GM23338 (cell line): ENCODE data around the gene PCTP. TPM values are rescaled to one million over a fixed set of nuclear protein-coding genes. Genes with fewer than 3 reads are reported as not detected.

Source experiments
- ATAC-seq: fragments of 200-7000 bp; cut with Tn5 transposase; 3 replicates; pipeline ENCODE4 v1.9.1; 2020
- DNase-seq: peaks from one replicate; pipeline ENCODE4 v3.0.0-alpha.2; 2015; ENCODE audit warnings: low spot score
- H2AFZ ChIP-seq: fragments of 200-600 bp; sonication (generic); 2 replicates; pipeline ENCODE4 v1.8.0; 2016; ENCODE audit warnings: antibody characterized with exemption, mild to moderate bottlenecking, moderate library complexity
- H3F3A ChIP-seq: fragments of 200-600 bp; sonication (generic); replicated peaks from 2 replicates; pipeline ENCODE4 v1.8.0; 2017; ENCODE audit warnings: antibody characterized with exemption, mixed run types, low read depth
- H3K27ac ChIP-seq: fragments of 200-600 bp; sonication (generic); 2 replicates; pipeline ENCODE4 v1.6.1; 2016; ENCODE audit warnings: low read depth
- H3K27me3 ChIP-seq: fragments of 200-600 bp; sonication (generic); 2 replicates; pipeline ENCODE4 v1.8.0; 2016; ENCODE audit warnings: mild to moderate bottlenecking, mixed run types, moderate library complexity; ENCODE audit not compliant: insufficient read depth
- H3K36me3 ChIP-seq: fragments of 200-600 bp; sonication (generic); 2 replicates; pipeline ENCODE4 v1.8.0; 2016; ENCODE audit warnings: mild to moderate bottlenecking; ENCODE audit not compliant: insufficient read depth
- H3K4me1 ChIP-seq: fragments of 200-600 bp; sonication (generic); 2 replicates; pipeline ENCODE4 v1.8.0; 2016; ENCODE audit warnings: mild to moderate bottlenecking, moderate library complexity; ENCODE audit not compliant: insufficient read depth
- H3K4me2 ChIP-seq: fragments of 200-600 bp; sonication (generic); 2 replicates; pipeline ENCODE4 v1.7.1; 2017; ENCODE audit warnings: mixed run types
- H3K4me3 ChIP-seq: fragments of 200-600 bp; sonication (generic); 2 replicates; pipeline ENCODE4 v1.6.1; 2016; ENCODE audit warnings: mixed run types
- H3K79me2 ChIP-seq: fragments of 200-600 bp; sonication (generic); replicated peaks from 2 replicates; pipeline ENCODE4 v1.8.0; 2017; ENCODE audit warnings: mild to moderate bottlenecking; ENCODE audit not compliant: insufficient read depth
- H3K9me2 ChIP-seq: fragments of 200-600 bp; sonication (generic); 2 replicates; pipeline ENCODE4 v1.8.0; 2017; ENCODE audit not compliant: insufficient read depth
- H4K20me1 ChIP-seq: fragments of 200-600 bp; sonication (generic); replicated peaks from 2 replicates; pipeline ENCODE4 v1.8.0; 2017; ENCODE audit warnings: mild to moderate bottlenecking; ENCODE audit not compliant: insufficient read depth
- H3K27ac Mint-ChIP-seq: 2 replicates; pipeline ENCODE4 v1.8.0; 2020; ENCODE audit warnings: inconsistent platforms, mild to moderate bottlenecking, moderate library complexity, mixed read lengths
- H3K27me3 Mint-ChIP-seq: 3 replicates; pipeline ENCODE4 v1.8.0; 2022; ENCODE audit warnings: low read depth, mild to moderate bottlenecking, moderate library complexity, mixed read lengths, inconsistent platforms; ENCODE audit not compliant: insufficient read depth, poor library complexity
- H3K36me3 Mint-ChIP-seq: 3 replicates; pipeline ENCODE4 v1.8.0; 2021; ENCODE audit warnings: low read depth, mild to moderate bottlenecking, inconsistent platforms, moderate library complexity, mixed read lengths
- H3K4me1 Mint-ChIP-seq: 3 replicates; pipeline ENCODE4 v1.8.0; 2020; ENCODE audit warnings: mild to moderate bottlenecking, inconsistent platforms, mixed read lengths
- H3K4me3 Mint-ChIP-seq: 3 replicates; pipeline ENCODE4 v1.8.0; 2021; ENCODE audit warnings: moderate library complexity, mild to moderate bottlenecking, inconsistent platforms, mixed read lengths
- H3K9me3 Mint-ChIP-seq: 3 replicates; pipeline ENCODE4 v1.8.0; 2020; ENCODE audit warnings: moderate library complexity, mild to moderate bottlenecking, inconsistent platforms, mixed read lengths
- CREB1 ChIP-seq: fragments of 250-450 bp; sonication (Bioruptor Pico); IDR thresholded peaks from 2 replicates; pipeline ENCODE4 v1.5.0; 2020; ENCODE audit warnings: low read depth, mild to moderate bottlenecking, moderate library complexity
- CTCF ChIP-seq, 2 experiments: fragments of 200-600 bp in 1 of 2; sonication (generic) in 1 of 2; conservative IDR thresholded peaks; 2 replicates each; pipeline versions ENCODE4 v1.5.1 to v1.6.1; 2016 to 2017; ENCODE audit warnings: antibody characterized with exemption in 2 of 2, low read depth in 2 of 2, mild to moderate bottlenecking in 2 of 2, moderate library complexity in 1 of 2
- EZH2 ChIP-seq: fragments of 200-600 bp; sonication (generic); IDR thresholded peaks from one replicate; pipeline ENCODE4 v1.8.0; 2017; ENCODE audit warnings: antibody characterized with exemption, mild to moderate bottlenecking, low read depth; ENCODE audit not compliant: unreplicated experiment
- EZH2phosphoT487 ChIP-seq: fragments of 200-600 bp; sonication (generic); IDR thresholded peaks from one replicate; pipeline ENCODE4 v1.8.1; 2018; ENCODE audit warnings: antibody characterized with exemption; ENCODE audit not compliant: unreplicated experiment
- JUNB ChIP-seq: IDR thresholded peaks from one replicate; pipeline ENCODE4 v1.6.1; 2016; ENCODE audit warnings: antibody characterized with exemption; ENCODE audit not compliant: unreplicated experiment
- polyA plus RNA-seq: library from polyadenylated mRNA; unstranded; fragments of >200 nt; fragmentation: Nextera tagmentation; extraction: Ambion mirVana; gene quantifications from 2 replicates; pipeline ENCODE4 v1.2.1, GENCODE V29; 2016
- total RNA-seq: library from RNA; depleted of rRNA; stranded (reverse); fragments of >200 nt; shearing (Covaris generic); gene quantifications from 2 replicates; pipeline ENCODE4 v1.2.3, GENCODE V29; 2014; rRNA removed

Gene PCTP
- total and polyA plus RNA-seq, 2 experiments from 2014 or later: 6.4 to 12.3 TPM

- no peaks in the 10 kb centered on the region for H3K27me3 Mint-ChIP-seq
- ATAC-seq: peak; percentile 74
- no peak overlapping the region for H3K27ac Mint-ChIP-seq
- no peak overlapping the region for H3K4me3 Mint-ChIP-seq
- Histone ChIP-seq H3K27me3 (no peaks in the 10 kb centered on the region), H3K79me2 (no peaks in the 10 kb centered on the region), H3K4me2 (no peak overlapping the region), H3F3A (no peaks in the 10 kb centered on the region), H3K4me3 (no peak overlapping the region), H3K27ac (no peak overlapping the region), H4K20me1 (no peaks in the 10 kb centered on the region), H3K36me3 (no peaks in the 10 kb centered on the region), H2AFZ (no peak overlapping the region), H3K9me2 (no peaks in the 10 kb centered on the region), H3K4me1 (no peaks in the 10 kb centered on the region)
- H3K4me1 Mint-ChIP-seq: peaks cover 14% of the 10 kb centered on the region
- no peaks in the 10 kb centered on the region for H3K36me3 Mint-ChIP-seq
- TF ChIP-seq JUNB (no peak), EZH2phosphoT487 (no peak), EZH2 (no peak), CTCF (conservative IDR thresholded peaks at IDR 0.05; ENCODE audit: low read depth in 2 of 2) (peak; percentile 66 to 72), CREB1 (no peak)
- DNase-seq: peak; percentile 56
- no peaks in the 10 kb centered on the region for H3K9me3 Mint-ChIP-seq
Observed at GRCh38 chr17:55825213-55825612, 74.4 kb downstream of the PCTP start.

Other genes with a start within 250 kb of the PCTP start
- gene SMIM36, start 239.6 kb upstream of the PCTP start, total RNA-seq: not detected in 2 replicates
- gene SMIM36, start 239.6 kb upstream of the PCTP start, polyA plus RNA-seq: not detected in 2 replicates
- 0.10 TPM in 1 of 2 replicates, not detected in the other for gene TMEM100, start 28.2 kb upstream of the PCTP start, total RNA-seq
- gene TMEM100, start 28.2 kb upstream of the PCTP start, polyA plus RNA-seq: 0.52 and 0.73 TPM in 2 replicates